Vagina (tissue), 2 donors: Measurements from ENCODE around the gene CD1B. TPM values are rescaled to one million over a fixed set of nuclear protein-coding genes. Genes with fewer than 3 reads are reported as not detected.

Experiments
- DNase-seq, 2 donors: peaks; one replicate each; pipeline ENCODE4 v3.0.0-alpha.2; 2017; ENCODE audit errors: extremely low spot score in 2 of 2
- H3K27ac ChIP-seq: fragments of 200-600 bp; sonication (generic); one replicate; pipeline ENCODE4 v1.5.1; 2019
- H3K27me3 ChIP-seq: fragments of 200-600 bp; sonication (generic); one replicate; pipeline ENCODE4 v1.5.1; 2019
- H3K36me3 ChIP-seq, 2 donors: fragments of 200-600 bp; sonication (generic); one replicate each; pipeline ENCODE4 v1.5.1; 2017 to 2019
- H3K4me1 ChIP-seq: fragments of 200-600 bp; sonication (generic); one replicate; pipeline ENCODE4 v1.5.1; 2019
- H3K4me3 ChIP-seq, 2 donors: fragments of 200-600 bp; sonication (generic); 1 replicate in 1 of 2; 2 replicates in 1 of 2; pipeline ENCODE4 v1.5.1; 2016 to 2019
- H3K9me3 ChIP-seq: fragments of 200-600 bp; sonication (generic); one replicate; pipeline ENCODE4 v1.5.1; 2019
- POLR2A ChIP-seq, 2 donors: fragments of 450-650 bp; IDR thresholded peaks; one replicate each; pipeline ENCODE4 v1.6.1; 2017; ENCODE audit warnings: antibody characterized with exemption in 2 of 2, mild to moderate bottlenecking in 2 of 2, moderate library complexity in 2 of 2
- POLR2AphosphoS5 ChIP-seq, 2 donors: sonication (generic); formaldehyde crosslinking; IDR thresholded peaks; one replicate each; pipeline ENCODE4 v1.9.0; 2017; ENCODE audit warnings: antibody characterized with exemption in 2 of 2, mild to moderate bottlenecking in 2 of 2, low read depth in 1 of 2; ENCODE audit not compliant: insufficient read depth in 1 of 2
- intact Hi-C: fragments of 100-400 bp; cut with DNase I; formaldehyde crosslinking; loops from one replicate; pipeline ENCODE4 v1.15.1; 2023
- total RNA-seq: library from RNA; depleted of rRNA; stranded (reverse); fragments of >200 nt; gene quantifications from one replicate; pipeline ENCODE4 v1.2.3, GENCODE V29; 2016
- TF ChIP-seq, protein P1 (sequence below), 3 experiments: fragments of 450-650 bp in 2 of 3; fragments of 200-600 bp in 1 of 3; sonication (generic) in 1 of 3; IDR thresholded peaks; one replicate each; pipeline ENCODE4 v1.5.1; 2017 to 2019; ENCODE audit warnings: antibody characterized with exemption in 3 of 3, mild to moderate bottlenecking in 2 of 3, moderate library complexity in 2 of 3

Gene CD1B
- total RNA-seq, 1 donor from 2014 or later: not detected

GRCh38 chr1:158362941-158363340 is 31.6 kb upstream of the CD1B start:
- H3K27me3 ChIP-seq: no peaks in the 10 kb centered on the region
- intact Hi-C loops: no loop called here
- no peak overlapping the region for H3K4me3 ChIP-seq
- TF ChIP-seq POLR2AphosphoS5 (IDR thresholded peaks at IDR 0.05; ENCODE audit: insufficient read depth in 1 of 2, low read depth in 1 of 2): no peak
- TF ChIP-seq POLR2A (IDR thresholded peaks at IDR 0.05): no peak
- TF ChIP-seq, protein P1, sequence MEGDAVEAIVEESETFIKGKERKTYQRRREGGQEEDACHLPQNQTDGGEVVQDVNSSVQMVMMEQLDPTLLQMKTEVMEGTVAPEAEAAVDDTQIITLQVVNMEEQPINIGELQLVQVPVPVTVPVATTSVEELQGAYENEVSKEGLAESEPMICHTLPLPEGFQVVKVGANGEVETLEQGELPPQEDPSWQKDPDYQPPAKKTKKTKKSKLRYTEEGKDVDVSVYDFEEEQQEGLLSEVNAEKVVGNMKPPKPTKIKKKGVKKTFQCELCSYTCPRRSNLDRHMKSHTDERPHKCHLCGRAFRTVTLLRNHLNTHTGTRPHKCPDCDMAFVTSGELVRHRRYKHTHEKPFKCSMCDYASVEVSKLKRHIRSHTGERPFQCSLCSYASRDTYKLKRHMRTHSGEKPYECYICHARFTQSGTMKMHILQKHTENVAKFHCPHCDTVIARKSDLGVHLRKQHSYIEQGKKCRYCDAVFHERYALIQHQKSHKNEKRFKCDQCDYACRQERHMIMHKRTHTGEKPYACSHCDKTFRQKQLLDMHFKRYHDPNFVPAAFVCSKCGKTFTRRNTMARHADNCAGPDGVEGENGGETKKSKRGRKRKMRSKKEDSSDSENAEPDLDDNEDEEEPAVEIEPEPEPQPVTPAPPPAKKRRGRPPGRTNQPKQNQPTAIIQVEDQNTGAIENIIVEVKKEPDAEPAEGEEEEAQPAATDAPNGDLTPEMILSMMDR (IDR thresholded peaks at IDR 0.05): no peak
- no peaks in the 10 kb centered on the region for H3K36me3 ChIP-seq
- no peaks in the 10 kb centered on the region for H3K4me1 ChIP-seq
- H3K9me3 ChIP-seq: no peaks in the 10 kb centered on the region
- no peak overlapping the region for H3K27ac ChIP-seq
- DNase-seq: no peak

- TF ChIP-seq, protein P1 (IDR thresholded peaks at IDR 0.05): no peak
- TF ChIP-seq POLR2AphosphoS5 (IDR thresholded peaks at IDR 0.05; ENCODE audit: insufficient read depth in 1 of 2, low read depth in 1 of 2) (no peak), POLR2A (IDR thresholded peaks at IDR 0.05) (no peak)
- Histone ChIP-seq H3K4me1 (no peaks in the 10 kb centered on the region), H3K27me3 (no peaks in the 10 kb centered on the region)
These were observed 31.2 kb upstream of the CD1B start for GRCh38 chr1:158362482-158362881.

DNA sequence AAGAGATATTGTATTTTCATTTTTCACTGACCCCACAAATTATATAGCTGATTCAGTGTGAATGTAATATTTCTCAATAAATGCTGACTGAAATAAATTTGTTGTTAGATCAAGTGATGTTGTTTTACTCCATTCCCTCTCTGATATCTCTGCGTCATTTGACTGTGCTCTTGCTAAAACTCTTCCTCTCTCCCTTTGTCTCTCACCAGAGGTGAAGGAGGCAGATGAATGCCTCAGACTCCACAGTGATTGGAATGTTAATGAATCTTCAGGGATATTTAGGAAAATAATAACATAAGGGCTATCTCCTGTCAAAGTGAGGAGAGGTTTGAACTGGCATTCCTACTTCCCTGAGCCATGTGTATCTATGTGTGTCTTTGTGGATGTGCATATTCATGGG is 26.1 kb upstream of the CD1B start:
- H3K27ac ChIP-seq: no peak overlapping the region
- no peak overlapping the region for H3K4me3 ChIP-seq
- intact Hi-C loops: no loop called here
- H3K9me3 ChIP-seq: no peaks in the 10 kb centered on the region
- DNase-seq: no peak
- no peaks in the 10 kb centered on the region for H3K36me3 ChIP-seq
- no peaks in the 10 kb centered on the region for H3K27me3 ChIP-seq
- H3K4me1 ChIP-seq: no peaks in the 10 kb centered on the region
- TF ChIP-seq, protein P1 (IDR thresholded peaks at IDR 0.05): no peak
- TF ChIP-seq POLR2A (IDR thresholded peaks at IDR 0.05) (no peak), POLR2AphosphoS5 (IDR thresholded peaks at IDR 0.05; ENCODE audit: insufficient read depth in 1 of 2, low read depth in 1 of 2) (no peak)

More at GRCh38 chr1:158362482-158362881, 31.2 kb upstream of the CD1B start:
- no peak for DNase-seq
- no peaks in the 10 kb centered on the region for H3K36me3 ChIP-seq
- intact Hi-C loops: no loop called here
- H3K4me3 ChIP-seq: no peak overlapping the region
- H3K9me3 ChIP-seq: no peaks in the 10 kb centered on the region
- H3K27ac ChIP-seq: no peak overlapping the region

- Histone ChIP-seq H3K27me3 (no peaks in the 10 kb centered on the region), H3K36me3 (no peaks in the 10 kb centered on the region), H3K4me3 (no peak overlapping the region), H3K27ac (no peak overlapping the region), H3K9me3 (no peaks in the 10 kb centered on the region), H3K4me1 (no peaks in the 10 kb centered on the region)
- DNase-seq: no peak
- intact Hi-C loops: no loop called here
- TF ChIP-seq POLR2AphosphoS5 (IDR thresholded peaks at IDR 0.05; ENCODE audit: insufficient read depth in 1 of 2, low read depth in 1 of 2) (no peak), POLR2A (IDR thresholded peaks at IDR 0.05) (no peak)
- TF ChIP-seq, protein P1 (IDR thresholded peaks at IDR 0.05): no peak
These were observed 25.3 kb upstream of the CD1B start for GRCh38 chr1:158356616-158357015.

GRCh38 chr1:158355773-158356285 is 24.5 kb upstream of the CD1B start:
- no peaks in the 10 kb centered on the region for H3K27me3 ChIP-seq
- no peak for DNase-seq
- no peaks in the 10 kb centered on the region for H3K4me1 ChIP-seq
- no peaks in the 10 kb centered on the region for H3K9me3 ChIP-seq
- no peaks in the 10 kb centered on the region for H3K36me3 ChIP-seq
- no peak overlapping the region for H3K27ac ChIP-seq
- no peak overlapping the region for H3K4me3 ChIP-seq
- TF ChIP-seq POLR2A (IDR thresholded peaks at IDR 0.05): no peak
- TF ChIP-seq, protein P1 (IDR thresholded peaks at IDR 0.05): no peak
- TF ChIP-seq POLR2AphosphoS5 (IDR thresholded peaks at IDR 0.05; ENCODE audit: insufficient read depth in 1 of 2, low read depth in 1 of 2): no peak
- intact Hi-C loops: no loop called here
